ENCODE data around the gene VPS51.
A peak's percentile ranks its signal among the peaks of the same experiment; 100 is the strongest.

- no peak for TF ChIP-seq CHD1 (IDR thresholded peaks at IDR 0.05; ENCODE audit: low read length)
- TF ChIP-seq, protein P1, sequence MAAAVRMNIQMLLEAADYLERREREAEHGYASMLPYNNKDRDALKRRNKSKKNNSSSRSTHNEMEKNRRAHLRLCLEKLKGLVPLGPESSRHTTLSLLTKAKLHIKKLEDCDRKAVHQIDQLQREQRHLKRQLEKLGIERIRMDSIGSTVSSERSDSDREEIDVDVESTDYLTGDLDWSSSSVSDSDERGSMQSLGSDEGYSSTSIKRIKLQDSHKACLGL (CRISPR knock-in tag; IDR thresholded peaks at IDR 0.05; ENCODE audit: borderline replicate concordance, poor library complexity, severe bottlenecking): no peak
- TF ChIP-seq SP2 (IDR thresholded peaks at IDR 0.05; ENCODE audit: extremely low read depth, low read depth, low read length, poor library complexity, severe bottlenecking): no peak
- 0 out of 2 replicates have a peak, but pooled peaks have one; percentile 4 for TF ChIP-seq NFIC (IDR thresholded peaks at IDR 0.05)
- TF ChIP-seq ZBTB7A (IDR thresholded peaks at IDR 0.05; ENCODE audit: borderline replicate concordance, control insufficient read depth, low read depth, low read length): no peak
- TF ChIP-seq PTBP1 (IDR thresholded peaks at IDR 0.05; ENCODE audit: low read depth, low read length): no peak
- TF ChIP-seq, protein P2, sequence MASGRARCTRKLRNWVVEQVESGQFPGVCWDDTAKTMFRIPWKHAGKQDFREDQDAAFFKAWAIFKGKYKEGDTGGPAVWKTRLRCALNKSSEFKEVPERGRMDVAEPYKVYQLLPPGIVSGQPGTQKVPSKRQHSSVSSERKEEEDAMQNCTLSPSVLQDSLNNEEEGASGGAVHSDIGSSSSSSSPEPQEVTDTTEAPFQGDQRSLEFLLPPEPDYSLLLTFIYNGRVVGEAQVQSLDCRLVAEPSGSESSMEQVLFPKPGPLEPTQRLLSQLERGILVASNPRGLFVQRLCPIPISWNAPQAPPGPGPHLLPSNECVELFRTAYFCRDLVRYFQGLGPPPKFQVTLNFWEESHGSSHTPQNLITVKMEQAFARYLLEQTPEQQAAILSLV (tag; IDR thresholded peaks at IDR 0.05): no peak
- TF ChIP-seq, protein P3, sequence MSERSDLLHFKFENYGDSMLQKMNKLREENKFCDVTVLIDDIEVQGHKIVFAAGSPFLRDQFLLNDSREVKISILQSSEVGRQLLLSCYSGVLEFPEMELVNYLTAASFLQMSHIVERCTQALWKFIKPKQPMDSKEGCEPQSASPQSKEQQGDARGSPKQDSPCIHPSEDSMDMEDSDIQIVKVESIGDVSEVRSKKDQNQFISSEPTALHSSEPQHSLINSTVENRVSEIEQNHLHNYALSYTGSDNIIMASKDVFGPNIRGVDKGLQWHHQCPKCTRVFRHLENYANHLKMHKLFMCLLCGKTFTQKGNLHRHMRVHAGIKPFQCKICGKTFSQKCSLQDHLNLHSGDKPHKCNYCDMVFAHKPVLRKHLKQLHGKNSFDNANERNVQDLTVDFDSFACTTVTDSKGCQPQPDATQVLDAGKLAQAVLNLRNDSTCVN (CRISPR knock-in tag; IDR thresholded peaks at IDR 0.05): no peak
- no peak for TF ChIP-seq ARID1B (IDR thresholded peaks at IDR 0.05)
- no peak for TF ChIP-seq RCOR1 (IDR thresholded peaks at IDR 0.05; ENCODE audit: borderline replicate concordance in 1 of 2, low read depth in 2 of 2, low read length in 2 of 2)
- TF ChIP-seq, protein P4, sequence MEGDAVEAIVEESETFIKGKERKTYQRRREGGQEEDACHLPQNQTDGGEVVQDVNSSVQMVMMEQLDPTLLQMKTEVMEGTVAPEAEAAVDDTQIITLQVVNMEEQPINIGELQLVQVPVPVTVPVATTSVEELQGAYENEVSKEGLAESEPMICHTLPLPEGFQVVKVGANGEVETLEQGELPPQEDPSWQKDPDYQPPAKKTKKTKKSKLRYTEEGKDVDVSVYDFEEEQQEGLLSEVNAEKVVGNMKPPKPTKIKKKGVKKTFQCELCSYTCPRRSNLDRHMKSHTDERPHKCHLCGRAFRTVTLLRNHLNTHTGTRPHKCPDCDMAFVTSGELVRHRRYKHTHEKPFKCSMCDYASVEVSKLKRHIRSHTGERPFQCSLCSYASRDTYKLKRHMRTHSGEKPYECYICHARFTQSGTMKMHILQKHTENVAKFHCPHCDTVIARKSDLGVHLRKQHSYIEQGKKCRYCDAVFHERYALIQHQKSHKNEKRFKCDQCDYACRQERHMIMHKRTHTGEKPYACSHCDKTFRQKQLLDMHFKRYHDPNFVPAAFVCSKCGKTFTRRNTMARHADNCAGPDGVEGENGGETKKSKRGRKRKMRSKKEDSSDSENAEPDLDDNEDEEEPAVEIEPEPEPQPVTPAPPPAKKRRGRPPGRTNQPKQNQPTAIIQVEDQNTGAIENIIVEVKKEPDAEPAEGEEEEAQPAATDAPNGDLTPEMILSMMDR (IDR thresholded peaks at IDR 0.05 in 2 of 3, conservative IDR thresholded peaks at IDR 0.05 in 1 of 3; ENCODE audit: insufficient read depth in 2 of 3, low read depth in 1 of 3, low read length in 3 of 3): no peak
- no peak for TF ChIP-seq FOXP4 (CRISPR knock-in tag; IDR thresholded peaks at IDR 0.05; ENCODE audit: borderline replicate concordance)
- no peak for TF ChIP-seq EP300 (IDR thresholded peaks at IDR 0.05; ENCODE audit: low read length)
- TF ChIP-seq YBX1 (IDR thresholded peaks at IDR 0.05): no peak
Observed at GRCh38 chr11:65132988-65133700, 37.1 kb downstream of the VPS51 start.

Data from K562 (cell line).